OCI-LY1 (cell line): Measurements from ENCODE around the gene ERCC8.
"Not testable (repeated sequence)": the region's sequence is repeated elsewhere in the genome, so short reads cannot be mapped to it uniquely, and the experiment has no call there.

Experiments used
- H2AFZ ChIP-seq: fragments of 200-600 bp; sonication (generic), shearing (Covaris generic); 2 replicates; pipeline ENCODE4 v1.6.0; 2014; ENCODE audit warnings: antibody characterized with exemption, mild to moderate bottlenecking, low read length
- H3F3A ChIP-seq: fragments of 200-600 bp; sonication (generic), shearing (Covaris generic); 2 replicates; pipeline ENCODE4 v1.6.0; 2014; ENCODE audit warnings: mild to moderate bottlenecking, antibody characterized with exemption, low read length, moderate library complexity; ENCODE audit not compliant: insufficient read depth
- H3K27ac ChIP-seq: fragments of 200-600 bp; sonication (generic); 2 replicates; pipeline ENCODE4 v1.5.1; 2014; ENCODE audit warnings: low read length, mixed run types, mild to moderate bottlenecking, low read depth; ENCODE audit not compliant: poor library complexity, severe bottlenecking
- H3K27me3 ChIP-seq: fragments of 200-600 bp; sonication (generic); 2 replicates; pipeline ENCODE4 v1.6.0; 2014; ENCODE audit warnings: antibody characterized with exemption, mild to moderate bottlenecking, low read length, moderate library complexity; ENCODE audit not compliant: insufficient read depth
- H3K36me3 ChIP-seq: fragments of 200-600 bp; sonication (generic); 2 replicates; pipeline ENCODE4 v1.6.1; 2014; ENCODE audit warnings: mild to moderate bottlenecking, antibody characterized with exemption, low read length, moderate library complexity, mixed read lengths; ENCODE audit not compliant: insufficient read depth
- H3K4me1 ChIP-seq: fragments of 200-600 bp; sonication (generic); 2 replicates; pipeline ENCODE4 v1.5.1; 2014; ENCODE audit warnings: mild to moderate bottlenecking, low read length, moderate library complexity; ENCODE audit not compliant: insufficient read depth, severe bottlenecking
- H3K4me2 ChIP-seq: fragments of 200-600 bp; sonication (generic), shearing (Covaris generic); 2 replicates; pipeline ENCODE4 v1.6.1; 2014; ENCODE audit warnings: low read length
- H3K4me3 ChIP-seq: fragments of 200-600 bp; sonication (generic); 2 replicates; pipeline ENCODE4 v1.5.1; 2014; ENCODE audit warnings: low read length, low read depth, mild to moderate bottlenecking, mixed read lengths; ENCODE audit not compliant: poor library complexity, severe bottlenecking
- H3K79me2 ChIP-seq: fragments of 200-600 bp; shearing (Covaris generic); 2 replicates; pipeline ENCODE4 v1.6.1; 2016; ENCODE audit warnings: mixed run types, low read length, mixed read lengths; ENCODE audit not compliant: insufficient read depth
- H3K9ac ChIP-seq: fragments of 200-600 bp; sonication (generic), shearing (Covaris generic); 2 replicates; pipeline ENCODE4 v1.6.1; 2014; ENCODE audit warnings: mild to moderate bottlenecking, low read length, mixed read lengths
- H3K9me2 ChIP-seq: fragments of 200-600 bp; sonication (generic), shearing (Covaris generic); 2 replicates; pipeline ENCODE4 v1.6.1; 2014; ENCODE audit warnings: low read depth, mild to moderate bottlenecking, low read length, mixed read lengths
- H3K9me3 ChIP-seq: fragments of 200-600 bp; shearing (Covaris generic); 2 replicates; pipeline ENCODE4 v1.6.1; 2014; ENCODE audit warnings: low read length, mixed read lengths
- H4K20me1 ChIP-seq: fragments of 200-600 bp; sonication (generic), shearing (Covaris generic); 2 replicates; pipeline ENCODE4 v1.6.0; 2016; ENCODE audit warnings: mild to moderate bottlenecking, low read length; ENCODE audit not compliant: insufficient read depth
- CTCF ChIP-seq: fragments of 200-600 bp; sonication (generic), shearing (Covaris generic); IDR thresholded peaks from 2 replicates; pipeline ENCODE4 v1.5.1; 2017; ENCODE audit warnings: mild to moderate bottlenecking, antibody characterized with exemption, low read length, moderate library complexity, mixed read lengths
- EZH2 ChIP-seq: fragments of 200-600 bp; sonication (generic), shearing (Covaris generic); IDR thresholded peaks from 2 replicates; pipeline ENCODE4 v1.8.0; 2017; ENCODE audit warnings: borderline replicate concordance, mixed run types, mild to moderate bottlenecking, antibody characterized with exemption, low read length, moderate library complexity, mixed read lengths

ERCC8 gene

GRCh38 chr5:60872892-60873291 lies 72.0 kb downstream of the ERCC8 start:
- Histone ChIP-seq H2AFZ (no peak overlapping the region), H3F3A (no peaks in the 10 kb centered on the region), H3K79me2 (no peaks in the 10 kb centered on the region), H4K20me1 (no peaks in the 10 kb centered on the region), H3K9ac (no peak overlapping the region), H3K9me2 (no peaks in the 10 kb centered on the region), H3K36me3 (no peaks in the 10 kb centered on the region), H3K4me3 (no peak overlapping the region), H3K27me3 (no peaks in the 10 kb centered on the region), H3K9me3 (peaks cover 14% of the 10 kb centered on the region), H3K27ac (no peak overlapping the region), H3K4me1 (no peaks in the 10 kb centered on the region), H3K4me2 (no peak overlapping the region)
- TF ChIP-seq CTCF (no peak), EZH2 (no peak)

- H3K27ac ChIP-seq: no peak overlapping the region
- no peak overlapping the region for H2AFZ ChIP-seq
- H3F3A ChIP-seq: no peaks in the 10 kb centered on the region
- H3K4me2 ChIP-seq: no peak overlapping the region
- peaks cover 14% of the 10 kb centered on the region for H3K9me3 ChIP-seq
- no peaks in the 10 kb centered on the region for H3K4me1 ChIP-seq
- no peaks in the 10 kb centered on the region for H3K36me3 ChIP-seq
- H3K4me3 ChIP-seq: no peak overlapping the region
- H3K27me3 ChIP-seq: no peaks in the 10 kb centered on the region
- no peaks in the 10 kb centered on the region for H4K20me1 ChIP-seq
- TF ChIP-seq CTCF (no peak), EZH2 (no peak)
- H3K9me2 ChIP-seq: no peaks in the 10 kb centered on the region
- H3K79me2 ChIP-seq: no peaks in the 10 kb centered on the region
- no peak overlapping the region for H3K9ac ChIP-seq
These were observed 74.0 kb downstream of the ERCC8 start for GRCh38 chr5:60870857-60871256.

GRCh38 chr5:60860572-60860971 lies 84.3 kb downstream of the ERCC8 start:
- not testable (repeated sequence) for H3K27ac ChIP-seq

GRCh38 chr5:60856066-60856465 lies 88.8 kb downstream of the ERCC8 start:
- H4K20me1 ChIP-seq: no peaks in the 10 kb centered on the region
- H3K9me3 ChIP-seq: no peaks in the 10 kb centered on the region
- H3K36me3 ChIP-seq: no peaks in the 10 kb centered on the region
- no peak overlapping the region for H3K9ac ChIP-seq
- no peak overlapping the region for H2AFZ ChIP-seq
- TF ChIP-seq EZH2 (no peak), CTCF (no peak)
- no peaks in the 10 kb centered on the region for H3K27me3 ChIP-seq
- no peaks in the 10 kb centered on the region for H3K9me2 ChIP-seq
- no peaks in the 10 kb centered on the region for H3K79me2 ChIP-seq
- no peaks in the 10 kb centered on the region for H3K4me1 ChIP-seq
- no peak overlapping the region for H3K4me2 ChIP-seq
- H3K4me3 ChIP-seq: no peak overlapping the region
- H3K27ac ChIP-seq: no peak overlapping the region
- H3F3A ChIP-seq: no peaks in the 10 kb centered on the region

More at GRCh38 chr5:60860572-60860971, 84.3 kb downstream of the ERCC8 start:
- H3K79me2 ChIP-seq, H3K4me1 ChIP-seq, H3K36me3 ChIP-seq, H3K9me2 ChIP-seq, H2AFZ ChIP-seq, H3K4me3 ChIP-seq, H3K4me2 ChIP-seq, H4K20me1 ChIP-seq, H3K9ac ChIP-seq, H3K9me3 ChIP-seq, H3F3A ChIP-seq, H3K27me3 ChIP-seq: not testable (repeated sequence)
